GM21717 (cell line): ENCODE data around the gene ELOVL3.
"Not testable (repeated sequence)": the region's sequence is repeated elsewhere in the genome, so short reads cannot be mapped to it uniquely, and the experiment has no call there.

Experiments used
- ATAC-seq: cut with Tn5 transposase; IDR thresholded peaks from one replicate; pipeline ENCODE4 v1.9.1; 2021; ENCODE audit warnings: mild to moderate bottlenecking, moderate library complexity; ENCODE audit not compliant: unreplicated experiment

The ELOVL3 gene

GRCh38 chr10:102247734-102248133 is 21.6 kb downstream of the ELOVL3 start:
- ATAC-seq: no peak

DNA sequence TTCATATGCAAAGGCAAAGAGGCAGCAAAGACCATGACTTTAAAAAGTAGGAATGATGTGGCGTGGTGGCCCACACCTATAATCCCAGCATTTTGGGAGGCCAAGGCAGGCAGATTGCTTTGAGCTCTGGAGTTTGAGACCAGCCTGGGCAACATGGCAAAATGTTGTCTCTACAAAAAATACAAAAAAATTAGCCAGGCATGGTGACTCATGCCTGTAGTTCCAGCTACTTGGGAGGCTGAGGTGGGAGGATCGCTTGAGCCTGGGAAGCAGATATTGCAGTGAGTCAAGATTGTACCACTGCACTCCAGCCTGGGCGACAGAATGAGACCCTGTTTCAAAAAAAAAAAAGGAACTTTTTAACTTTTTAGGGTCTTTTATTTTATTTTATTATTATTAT is 26.4 kb downstream of the ELOVL3 start:
- ATAC-seq: not testable (repeated sequence)

GRCh38 chr10:102254426-102254825 is 28.3 kb downstream of the ELOVL3 start:
- no peak for ATAC-seq

DNA sequence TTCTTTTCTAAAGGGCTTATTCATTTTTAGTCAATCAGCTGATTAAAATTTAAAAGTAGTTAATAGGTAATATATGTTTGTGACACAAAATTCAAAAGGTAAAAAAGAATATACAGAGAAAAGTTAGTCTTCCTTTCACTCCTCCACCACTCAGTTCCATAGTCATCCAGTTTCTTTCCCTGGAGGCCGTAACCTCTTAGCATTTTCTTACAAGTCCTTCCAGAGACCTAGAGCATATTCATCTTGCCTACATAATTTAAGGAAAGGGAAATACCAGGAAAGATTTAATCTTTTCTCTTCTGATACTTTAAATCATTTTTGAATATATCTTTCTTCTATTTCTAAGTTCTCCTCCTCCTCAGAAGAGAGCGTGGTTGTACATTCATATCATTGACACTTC is 29.3 kb downstream of the ELOVL3 start:
- no peak for ATAC-seq

DNA sequence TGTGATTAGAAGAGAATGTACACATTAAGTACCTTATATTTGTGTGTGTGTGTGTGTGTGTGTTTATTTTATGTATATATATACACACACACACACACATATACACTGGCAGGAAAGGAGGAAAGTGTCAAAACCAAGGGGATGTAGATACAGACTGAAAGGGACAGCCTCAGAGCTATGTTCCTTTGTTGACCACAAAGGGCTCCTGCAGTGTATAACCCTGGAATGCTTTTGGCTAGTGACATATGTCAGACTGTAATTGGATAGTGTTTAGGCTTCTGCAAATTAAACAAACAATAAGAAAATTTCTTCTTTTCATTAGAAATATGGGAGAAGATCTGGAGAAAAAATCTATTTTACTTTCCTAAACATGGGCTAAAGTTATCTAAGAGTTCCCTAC is 35.1 kb downstream of the ELOVL3 start:
- ATAC-seq: no peak

DNA sequence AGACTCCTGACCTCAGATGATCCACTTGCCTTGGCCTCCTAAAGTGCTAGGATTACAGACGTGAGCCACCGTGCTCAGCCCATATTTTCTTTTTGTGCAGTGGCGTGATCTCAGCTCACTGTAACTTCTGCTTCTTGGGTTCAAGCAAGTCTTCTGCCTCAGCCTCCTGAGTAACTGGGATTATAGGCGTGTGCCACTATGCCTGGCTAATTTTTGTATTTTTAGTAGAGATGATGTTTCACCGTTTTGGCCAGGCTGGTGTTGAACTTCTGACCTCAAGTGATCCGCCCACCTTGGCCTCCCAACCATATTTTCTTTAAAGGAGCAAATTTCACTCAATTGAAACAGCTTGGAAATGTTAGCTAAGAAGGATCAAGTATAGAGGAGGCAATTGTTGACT is 35.7 kb downstream of the ELOVL3 start:
- ATAC-seq: no peak

DNA sequence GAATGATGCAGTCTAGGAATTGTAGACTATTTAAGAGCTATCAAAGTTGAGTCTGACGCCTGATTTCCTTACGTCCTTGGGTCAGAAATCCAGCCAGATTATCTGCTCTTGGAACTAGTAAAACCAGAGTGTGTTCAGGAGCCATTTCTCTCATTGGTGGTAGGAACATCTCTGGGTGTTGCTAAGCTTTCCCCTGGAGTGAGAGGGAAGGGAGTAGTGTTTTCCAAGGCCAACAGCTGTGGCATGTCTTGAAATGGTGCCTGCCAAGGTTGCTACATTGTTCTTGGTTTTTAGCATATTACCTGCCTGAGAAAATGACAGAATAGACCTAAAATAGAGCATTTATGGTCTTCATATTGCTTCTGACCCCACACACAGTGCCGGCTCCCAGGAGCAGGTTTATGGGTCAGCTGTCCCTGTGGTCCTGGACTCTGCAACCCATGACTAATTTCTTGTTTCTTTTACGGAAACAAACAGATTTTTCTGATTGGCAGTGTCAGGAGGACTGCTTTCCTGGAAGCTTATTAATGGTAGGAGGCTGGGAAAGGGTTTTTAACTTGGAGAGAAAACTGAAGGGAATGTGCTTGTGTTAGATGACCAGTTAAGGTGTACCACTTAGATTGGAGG is 36.8 kb downstream of the ELOVL3 start:
- no peak for ATAC-seq

DNA sequence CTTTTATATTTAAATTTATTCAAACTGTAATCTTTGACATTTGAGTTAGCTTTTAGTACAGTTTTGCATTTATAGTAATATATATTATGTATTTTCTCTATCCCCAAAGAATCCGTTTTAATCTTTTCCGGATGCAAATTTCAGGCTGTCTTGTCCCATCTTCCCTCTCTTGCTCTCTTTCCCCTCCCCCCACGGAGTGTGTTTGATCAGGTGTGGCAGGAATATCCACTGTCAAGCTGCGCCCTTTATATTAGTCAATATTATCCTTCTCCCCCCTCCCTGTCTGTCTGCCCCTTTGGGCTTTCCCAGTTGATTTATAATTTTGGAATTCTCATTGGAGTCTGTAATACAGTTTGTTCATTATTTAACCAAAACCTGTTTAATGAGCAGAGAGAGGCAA is 38.3 kb downstream of the ELOVL3 start:
- ATAC-seq: no peak

- ATAC-seq: no peak
Measured at GRCh38 chr10:102266670-102267069, 40.6 kb downstream of the ELOVL3 start.

- no peak for ATAC-seq
Measured at GRCh38 chr10:102267748-102268147, 41.6 kb downstream of the ELOVL3 start.

- no peak for ATAC-seq
Measured at GRCh38 chr10:102268375-102268888, 42.3 kb downstream of the ELOVL3 start.

- no peak for ATAC-seq
Measured at GRCh38 chr10:102269017-102269416, 42.9 kb downstream of the ELOVL3 start.

GRCh38 chr10:102274062-102274461 is 48.0 kb downstream of the ELOVL3 start:
- ATAC-seq: no peak

- no peak for ATAC-seq
Measured at GRCh38 chr10:102275343-102275742, 49.2 kb downstream of the ELOVL3 start.

DNA sequence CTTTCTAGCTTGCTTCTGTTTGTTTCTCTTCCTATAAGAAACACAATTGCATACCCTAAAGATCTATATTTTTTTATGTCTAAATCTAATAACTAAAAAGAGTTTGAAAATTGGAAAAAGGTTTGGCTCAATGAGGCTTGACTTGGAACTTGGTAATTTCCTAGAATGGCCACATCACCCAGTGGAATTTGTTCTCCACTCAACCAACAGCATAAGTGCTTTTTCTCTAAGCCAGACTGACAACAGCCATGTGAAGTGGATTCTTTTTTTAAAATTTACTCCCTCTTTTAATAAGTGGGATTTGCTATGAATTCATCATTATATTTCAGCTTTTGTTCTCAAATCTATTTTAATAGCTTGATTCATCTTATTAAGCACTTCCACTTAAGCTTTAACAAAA is 53.0 kb downstream of the ELOVL3 start:
- no peak for ATAC-seq
